ENCODE data around the gene PYGB.
"Not testable (repeated sequence)": the region's sequence is repeated elsewhere in the genome, so short reads cannot be mapped to it uniquely, and the experiment has no call there.

The PYGB gene

DNA sequence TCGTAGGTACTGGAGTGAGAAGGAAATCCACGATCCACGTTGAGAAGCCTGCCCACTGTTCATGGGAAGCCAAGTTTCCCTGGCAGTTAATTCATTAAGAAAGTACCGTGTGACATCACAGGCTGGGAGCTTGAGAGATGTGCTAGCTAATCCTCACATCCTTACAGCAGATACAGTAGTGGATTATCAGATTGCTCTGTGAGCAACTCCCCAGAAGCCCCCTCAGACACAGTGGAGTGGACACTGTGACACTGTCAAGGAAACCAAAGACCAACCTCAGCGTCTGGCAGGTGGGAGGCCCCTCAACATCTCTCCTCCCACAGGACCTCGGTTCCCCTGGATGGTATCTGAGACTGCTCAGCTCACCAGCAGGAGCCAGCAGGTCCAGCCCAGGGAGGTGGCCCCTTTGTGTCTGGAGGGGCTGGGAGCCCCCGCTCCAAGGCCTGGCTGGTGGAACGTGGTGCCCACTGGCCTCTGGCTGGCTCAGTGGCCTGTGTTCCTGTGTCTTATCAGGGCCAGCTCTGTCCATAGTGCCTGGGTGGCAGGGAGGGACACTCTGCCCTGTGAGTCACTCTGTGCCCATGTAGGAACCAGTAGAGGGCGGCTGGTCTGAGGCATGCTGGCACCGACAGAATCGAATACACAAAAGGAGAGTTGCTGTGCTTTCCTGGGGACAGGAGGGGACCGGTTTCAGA, 7.2 kb downstream of the PYGB start:
- Histone ChIP-seq H3K9ac (ENCODE audit: low read depth, low read length) (no peak overlapping the region), H3K9me3 (ENCODE audit: insufficient read depth, low read depth, low read length) (no peaks in the 10 kb centered on the region), H3K27ac (ENCODE audit: low read length) (no peak overlapping the region), H3K27me3 (ENCODE audit: insufficient read depth, low read length) (no peaks in the 10 kb centered on the region), H3K4me3 (ENCODE audit: low read length) (no peak overlapping the region), H3K36me3 (ENCODE audit: insufficient read depth, low read depth, low read length) (peaks cover 29% of the 10 kb centered on the region), H3K4me1 (ENCODE audit: insufficient read depth, low read length) (no peaks in the 10 kb centered on the region; the same call in 1 of the 2 replicates)

DNA sequence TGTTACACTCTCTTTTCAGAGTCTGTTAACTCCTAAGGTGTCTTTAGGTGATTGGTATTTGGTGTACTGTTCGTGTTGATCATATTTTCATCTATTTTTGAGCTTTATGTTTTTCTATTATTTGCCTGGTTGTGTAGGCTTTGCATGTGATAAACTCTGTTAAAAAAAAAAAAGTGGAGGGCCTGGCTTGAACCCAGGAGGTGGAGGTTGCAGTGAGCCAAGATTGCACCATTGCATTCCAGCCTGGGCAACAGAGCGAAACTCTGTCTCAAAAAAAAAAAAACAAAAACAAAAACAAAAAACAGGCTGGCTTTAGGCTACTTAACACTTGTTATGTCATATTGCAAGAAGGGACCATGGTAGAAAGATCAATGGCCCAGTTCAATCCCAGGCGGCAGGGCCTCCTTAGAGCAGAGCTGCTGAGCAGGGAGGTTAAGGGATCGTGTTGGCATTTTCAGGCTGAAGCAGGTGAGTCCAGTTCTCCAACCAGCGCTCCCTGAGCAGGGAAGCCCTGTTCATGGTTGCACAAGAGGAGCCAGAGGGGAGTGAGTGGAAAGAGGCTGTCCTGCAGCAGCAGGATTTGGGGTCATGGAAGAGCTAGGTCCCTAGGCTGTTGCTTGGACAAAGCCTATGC, 8.5 kb downstream of the PYGB start:
- no peaks in the 10 kb centered on the region; the same call in 1 of the 2 replicates for H3K4me1 ChIP-seq (ENCODE audit: insufficient read depth, low read length)
- H3K4me3 ChIP-seq (ENCODE audit: low read length), result no peak overlapping the region
- no peak overlapping the region for H3K9ac ChIP-seq (ENCODE audit: low read depth, low read length)
- no peak overlapping the region for H3K27ac ChIP-seq (ENCODE audit: low read length)
- no peaks in the 10 kb centered on the region for H3K9me3 ChIP-seq (ENCODE audit: insufficient read depth, low read depth, low read length)
- H3K36me3 ChIP-seq (ENCODE audit: insufficient read depth, low read depth, low read length), result peaks cover 39% of the 10 kb centered on the region
- no peaks in the 10 kb centered on the region for H3K27me3 ChIP-seq (ENCODE audit: insufficient read depth, low read length)

DNA sequence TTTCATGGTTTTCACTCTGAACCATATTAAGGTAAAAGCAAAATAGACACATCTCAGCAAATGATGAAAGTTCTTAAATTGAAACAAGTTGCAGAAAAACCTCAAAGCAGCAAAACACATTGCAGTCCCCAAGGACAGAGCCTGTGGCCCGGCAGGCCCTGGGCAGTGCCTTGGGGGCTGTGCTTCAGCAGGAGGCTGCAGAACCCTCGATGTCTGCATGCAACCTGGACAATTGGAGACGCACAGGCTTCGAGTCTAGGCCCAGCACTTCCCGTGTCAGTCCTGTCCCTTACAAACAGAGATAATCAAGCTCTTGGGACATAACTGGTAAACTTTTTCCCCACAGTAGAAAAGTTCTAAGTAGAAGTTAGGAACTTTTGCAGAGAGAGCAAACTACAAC, 9.2 kb downstream of the PYGB start:
- H3K9ac ChIP-seq (ENCODE audit: low read depth, low read length), result no peak overlapping the region
- no peaks in the 10 kb centered on the region for H3K27me3 ChIP-seq (ENCODE audit: insufficient read depth, low read length)
- no peaks in the 10 kb centered on the region for H3K9me3 ChIP-seq (ENCODE audit: insufficient read depth, low read depth, low read length)
- H3K4me1 ChIP-seq (ENCODE audit: insufficient read depth, low read length), result no peaks in the 10 kb centered on the region; the same call in 1 of the 2 replicates
- no peak overlapping the region for H3K27ac ChIP-seq (ENCODE audit: low read length)
- H3K36me3 ChIP-seq (ENCODE audit: insufficient read depth, low read depth, low read length), result peaks cover 39% of the 10 kb centered on the region
- H3K4me3 ChIP-seq (ENCODE audit: low read length), result no peak overlapping the region

DNA sequence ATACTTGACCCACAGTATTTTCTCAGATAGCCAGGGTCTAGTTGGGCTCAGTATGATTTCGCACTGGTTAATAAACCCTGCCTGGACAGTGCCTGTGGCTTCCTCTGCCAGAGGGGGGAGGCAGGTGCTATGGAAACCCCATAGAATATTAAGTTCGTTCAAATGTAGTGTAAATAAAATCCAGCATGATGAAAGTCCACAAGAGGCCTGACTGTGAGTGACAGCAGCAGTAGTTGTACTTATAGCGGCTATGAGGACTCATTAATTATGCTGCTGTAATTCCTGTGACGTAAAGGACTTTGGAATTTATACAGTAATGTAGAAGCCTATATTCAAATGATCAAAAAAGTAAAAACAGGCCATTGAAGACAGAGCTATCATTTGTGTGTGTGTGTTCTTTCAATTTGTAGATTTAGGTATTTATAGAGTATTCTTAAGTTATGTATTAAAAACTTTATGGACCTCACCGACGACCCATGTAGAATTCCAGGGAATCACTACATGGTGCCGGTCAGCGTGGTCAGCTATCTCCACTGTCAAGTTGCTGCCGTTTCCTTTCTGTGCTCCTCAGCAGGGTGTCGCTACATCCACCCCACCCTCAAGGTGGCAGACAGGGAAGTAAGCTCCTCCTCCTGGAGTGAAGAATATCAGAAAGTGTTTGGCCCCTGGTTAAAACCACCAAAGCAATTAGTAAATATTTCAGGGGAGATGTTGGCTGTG, 10.0 kb downstream of the PYGB start:
- H3K36me3 ChIP-seq (ENCODE audit: insufficient read depth, low read depth, low read length), result peaks cover 34% of the 10 kb centered on the region
- no peak overlapping the region for H3K4me3 ChIP-seq (ENCODE audit: low read length)
- H3K9ac ChIP-seq (ENCODE audit: low read depth, low read length), result no peak overlapping the region
- no peaks in the 10 kb centered on the region; the same call in 1 of the 2 replicates for H3K4me1 ChIP-seq (ENCODE audit: insufficient read depth, low read length)
- H3K27me3 ChIP-seq (ENCODE audit: insufficient read depth, low read length), result no peaks in the 10 kb centered on the region
- no peaks in the 10 kb centered on the region for H3K9me3 ChIP-seq (ENCODE audit: insufficient read depth, low read depth, low read length)
- no peak overlapping the region for H3K27ac ChIP-seq (ENCODE audit: low read length)

DNA sequence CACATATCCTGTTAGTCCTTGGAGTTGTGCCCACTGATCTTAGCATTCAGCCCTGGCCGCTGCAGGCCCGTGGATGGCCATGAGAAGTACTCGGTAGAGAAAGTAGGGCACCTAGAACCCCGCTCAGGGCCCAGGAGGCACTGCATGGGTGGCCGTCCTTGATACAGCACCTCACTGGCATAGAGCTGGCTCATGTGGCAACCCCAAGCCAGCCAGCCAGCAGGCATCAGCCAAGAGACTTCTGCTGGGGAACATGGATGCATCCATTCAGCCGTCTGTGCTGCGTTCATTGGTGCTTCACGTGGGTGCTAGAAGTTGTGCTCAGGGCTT, 10.6 kb downstream of the PYGB start:
- Histone ChIP-seq H3K36me3 (ENCODE audit: insufficient read depth, low read depth, low read length) (peaks cover 31% of the 10 kb centered on the region), H3K4me1 (ENCODE audit: insufficient read depth, low read length) (no peaks in the 10 kb centered on the region; the same call in 1 of the 2 replicates), H3K4me3 (ENCODE audit: low read length) (no peak overlapping the region), H3K27ac (ENCODE audit: low read length) (no peak overlapping the region), H3K9me3 (ENCODE audit: insufficient read depth, low read depth, low read length) (no peaks in the 10 kb centered on the region), H3K27me3 (ENCODE audit: insufficient read depth, low read length) (no peaks in the 10 kb centered on the region), H3K9ac (ENCODE audit: low read depth, low read length) (no peak overlapping the region)

DNA sequence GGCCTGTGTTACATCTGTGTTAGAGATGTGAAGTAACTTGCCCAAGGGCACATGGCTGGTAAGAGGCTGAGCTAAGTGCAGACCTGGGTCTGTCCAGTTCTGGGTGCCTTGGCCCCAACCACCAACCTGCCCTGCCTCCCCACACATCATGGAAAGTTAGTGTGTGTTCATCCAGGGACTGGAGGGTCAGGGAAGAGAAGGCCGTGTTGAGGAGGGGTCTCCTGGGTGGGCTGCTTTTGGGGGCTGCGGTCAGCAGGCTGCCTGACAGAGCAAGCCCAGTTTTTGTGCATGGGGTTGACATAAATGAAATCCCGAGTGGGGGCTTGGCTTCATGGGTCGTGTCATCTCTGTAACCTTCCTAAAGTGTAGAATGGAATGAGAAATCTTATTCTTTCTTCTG, 10.9 kb downstream of the PYGB start:
- H3K9ac ChIP-seq (ENCODE audit: low read depth, low read length), result no peak overlapping the region
- H3K36me3 ChIP-seq (ENCODE audit: insufficient read depth, low read depth, low read length), result peaks cover 31% of the 10 kb centered on the region

DNA sequence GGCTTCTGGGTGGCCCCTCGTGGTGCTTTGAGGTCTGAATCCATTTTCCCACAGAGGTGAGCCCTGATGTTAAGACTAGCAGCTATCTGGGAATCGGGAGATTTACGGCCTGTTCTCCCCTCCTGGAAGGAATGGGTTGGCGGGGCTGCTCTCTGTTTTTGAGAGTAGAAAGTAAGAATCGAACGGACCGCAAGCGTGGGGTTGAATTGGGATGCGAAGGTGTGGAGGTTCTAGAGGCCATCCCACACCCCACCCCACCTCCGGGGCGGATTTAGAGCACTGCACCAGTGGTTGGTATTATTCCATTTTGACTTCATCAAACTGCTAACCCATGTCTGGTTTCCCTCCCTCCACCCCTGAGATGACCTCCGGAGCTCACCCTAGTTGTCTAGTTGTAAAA, 11.5 kb downstream of the PYGB start:
- H3K36me3 ChIP-seq (ENCODE audit: insufficient read depth, low read depth, low read length), result peaks cover 31% of the 10 kb centered on the region
- no peaks in the 10 kb centered on the region for H3K27me3 ChIP-seq (ENCODE audit: insufficient read depth, low read length)
- H3K9ac ChIP-seq (ENCODE audit: low read depth, low read length), result no peak overlapping the region
- H3K4me1 ChIP-seq (ENCODE audit: insufficient read depth, low read length), result no peaks in the 10 kb centered on the region; the same call in 1 of the 2 replicates
- no peak overlapping the region for H3K27ac ChIP-seq (ENCODE audit: low read length)
- H3K9me3 ChIP-seq (ENCODE audit: insufficient read depth, low read depth, low read length), result no peaks in the 10 kb centered on the region
- H3K4me3 ChIP-seq (ENCODE audit: low read length), result no peak overlapping the region

More for the DNA sequence above, 10.9 kb downstream of the PYGB start:
- H3K27me3 ChIP-seq (ENCODE audit: insufficient read depth, low read length), result no peaks in the 10 kb centered on the region
- H3K27ac ChIP-seq (ENCODE audit: low read length), result no peak overlapping the region
- H3K4me3 ChIP-seq (ENCODE audit: low read length), result no peak overlapping the region
- no peaks in the 10 kb centered on the region; the same call in 1 of the 2 replicates for H3K4me1 ChIP-seq (ENCODE audit: insufficient read depth, low read length)
- H3K9me3 ChIP-seq (ENCODE audit: insufficient read depth, low read depth, low read length), result no peaks in the 10 kb centered on the region

DNA sequence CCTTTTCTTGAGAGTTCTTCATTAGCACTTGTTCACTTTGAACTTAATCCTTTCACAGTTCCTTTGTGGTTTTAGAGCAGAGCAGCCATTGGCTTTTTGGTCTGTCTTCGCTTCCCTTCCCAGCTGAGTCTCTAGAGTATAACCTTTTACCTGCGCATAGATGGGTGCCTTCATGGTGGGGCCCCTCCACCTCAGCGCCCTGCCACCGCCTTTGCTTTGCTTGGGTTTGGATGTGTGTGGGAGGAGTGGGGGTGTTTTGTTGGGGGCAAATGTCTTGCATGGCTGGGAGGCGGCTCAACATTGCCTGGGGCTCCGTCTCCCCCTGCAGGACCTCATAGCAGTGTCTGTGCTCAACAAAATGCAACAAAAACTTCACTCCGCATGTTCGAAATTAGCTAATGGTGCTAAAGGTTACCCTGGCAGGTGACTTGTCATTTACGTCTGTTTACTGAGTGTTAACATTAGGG, 11.9 kb downstream of the PYGB start:
- H3K9ac ChIP-seq (ENCODE audit: low read depth, low read length), result no peak overlapping the region
- no peaks in the 10 kb centered on the region; the same call in 1 of the 2 replicates for H3K4me1 ChIP-seq (ENCODE audit: insufficient read depth, low read length)
- H3K9me3 ChIP-seq (ENCODE audit: insufficient read depth, low read depth, low read length), result no peaks in the 10 kb centered on the region
- no peak overlapping the region for H3K4me3 ChIP-seq (ENCODE audit: low read length)
- no peak overlapping the region for H3K27ac ChIP-seq (ENCODE audit: low read length)
- H3K27me3 ChIP-seq (ENCODE audit: insufficient read depth, low read length), result no peaks in the 10 kb centered on the region
- peaks cover 30% of the 10 kb centered on the region for H3K36me3 ChIP-seq (ENCODE audit: insufficient read depth, low read depth, low read length)

DNA sequence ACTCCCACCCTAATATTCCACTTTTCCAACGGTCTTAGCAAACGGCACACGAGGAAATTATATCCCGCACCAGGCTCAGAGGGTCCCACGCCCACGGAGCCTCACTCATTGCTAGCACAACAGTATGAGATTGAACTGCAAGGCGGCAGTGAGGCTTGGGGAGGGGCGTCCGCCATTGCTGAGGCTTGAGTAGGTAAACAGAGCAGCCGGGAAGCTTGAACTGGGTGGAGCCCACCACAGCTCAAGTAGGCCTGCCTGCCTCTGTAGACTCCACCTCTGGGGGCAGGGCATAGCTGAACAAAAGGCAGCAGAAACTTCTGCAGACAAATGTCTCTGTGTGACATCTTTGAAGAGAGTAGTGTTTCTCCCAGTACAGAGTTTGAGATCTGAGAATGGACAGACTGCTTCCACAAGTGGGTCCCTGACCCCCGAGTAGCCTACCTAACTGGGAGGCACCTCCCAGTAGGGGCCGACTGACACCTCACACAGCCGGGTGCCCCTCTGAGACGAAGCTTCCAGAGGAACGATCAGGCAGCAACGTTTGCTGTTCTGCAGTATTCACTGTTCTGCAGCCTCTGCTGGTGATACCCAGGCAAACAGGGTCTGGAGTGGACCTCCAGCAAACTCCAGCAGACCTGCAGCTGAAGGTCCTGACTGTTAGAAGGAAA, 13.0 kb downstream of the PYGB start:
- H3K4me3 ChIP-seq (ENCODE audit: low read length); H3K4me1 ChIP-seq (ENCODE audit: insufficient read depth, low read length); H3K9me3 ChIP-seq (ENCODE audit: insufficient read depth, low read depth, low read length); H3K27me3 ChIP-seq (ENCODE audit: insufficient read depth, low read length); H3K27ac ChIP-seq (ENCODE audit: low read length); H3K9ac ChIP-seq (ENCODE audit: low read depth, low read length): not testable (repeated sequence)
- peaks cover 25% of the 10 kb centered on the region for H3K36me3 ChIP-seq (ENCODE audit: insufficient read depth, low read depth, low read length)

DNA sequence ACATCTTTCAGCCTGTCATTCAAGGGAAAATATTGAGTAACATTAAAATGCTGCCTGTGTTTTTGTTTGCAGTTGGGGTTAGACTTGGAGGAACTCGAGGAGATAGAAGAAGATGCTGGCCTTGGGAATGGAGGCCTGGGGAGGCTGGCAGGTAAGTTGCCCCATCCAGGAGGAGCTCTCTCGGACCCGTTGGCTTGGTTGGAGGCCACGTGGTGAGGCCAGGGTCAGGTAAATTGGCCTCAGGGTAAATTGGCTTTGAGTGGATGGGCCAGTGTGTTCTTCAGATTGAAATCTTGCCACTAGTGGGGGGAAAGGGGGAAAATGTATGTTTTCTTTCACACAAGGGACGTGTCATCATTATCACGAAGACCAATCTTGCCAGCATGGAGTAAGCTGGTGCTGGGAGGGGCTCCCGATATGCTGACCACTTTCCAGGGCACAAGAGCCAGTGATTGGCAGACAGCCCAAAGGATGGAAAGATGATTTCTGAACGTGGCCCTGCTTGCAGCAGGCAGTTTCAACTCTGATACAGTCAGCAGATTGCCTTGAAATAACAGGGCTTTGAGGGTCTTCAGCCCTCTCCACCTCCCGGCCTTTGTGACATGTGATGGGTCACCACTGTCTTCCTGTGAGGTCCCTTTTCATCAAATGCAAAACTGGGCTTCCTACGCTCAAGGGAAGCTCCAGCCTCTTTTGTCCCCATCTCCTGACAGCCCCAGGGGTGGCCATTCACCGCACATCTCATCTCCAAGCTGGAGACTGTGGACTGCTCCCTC, 21.4 kb downstream of the PYGB start:
- peaks cover 44% of the 10 kb centered on the region for H3K36me3 ChIP-seq (ENCODE audit: insufficient read depth, low read depth, low read length)
- H3K9me3 ChIP-seq (ENCODE audit: insufficient read depth, low read depth, low read length), result no peaks in the 10 kb centered on the region
- H3K27ac ChIP-seq (ENCODE audit: low read length), result no peak overlapping the region
- no peak overlapping the region for H3K9ac ChIP-seq (ENCODE audit: low read depth, low read length)
- H3K4me1 ChIP-seq (ENCODE audit: insufficient read depth, low read length), result no peaks in the 10 kb centered on the region
- H3K4me3 ChIP-seq (ENCODE audit: low read length), result no peak overlapping the region
- no peaks in the 10 kb centered on the region for H3K27me3 ChIP-seq (ENCODE audit: insufficient read depth, low read length)

DNA sequence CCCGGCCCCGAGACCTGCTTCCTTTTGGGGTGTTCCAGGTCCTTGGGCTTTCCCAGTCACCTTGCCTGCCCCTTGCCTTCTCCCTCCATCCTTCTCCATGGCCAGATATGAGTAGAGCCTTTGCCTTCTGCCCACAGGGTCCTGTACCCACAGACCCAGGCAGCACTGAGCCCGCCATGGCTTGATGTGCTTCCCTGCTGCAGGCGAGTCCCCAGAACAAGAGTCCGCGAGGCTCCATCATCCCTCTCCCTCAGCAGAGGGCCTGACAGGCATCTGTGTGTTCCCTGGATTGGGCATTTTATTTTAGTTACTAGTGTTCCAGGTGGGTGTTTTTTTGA, 21.9 kb downstream of the PYGB start:
- H3K27me3 ChIP-seq (ENCODE audit: insufficient read depth, low read length), result no peaks in the 10 kb centered on the region
- H3K4me1 ChIP-seq (ENCODE audit: insufficient read depth, low read length), result no peaks in the 10 kb centered on the region
- H3K4me3 ChIP-seq (ENCODE audit: low read length), result no peak overlapping the region
- H3K9ac ChIP-seq (ENCODE audit: low read depth, low read length), result no peak overlapping the region
- no peak overlapping the region for H3K27ac ChIP-seq (ENCODE audit: low read length)
- H3K36me3 ChIP-seq (ENCODE audit: insufficient read depth, low read depth, low read length), result peaks cover 50% of the 10 kb centered on the region
- H3K9me3 ChIP-seq (ENCODE audit: insufficient read depth, low read depth, low read length), result no peaks in the 10 kb centered on the region

Data from iPS-20b (cell line).